Hypothalamus (tissue), 51 donors: ENCODE measurements around the gene STOML1.
"Not testable (repeated sequence)": the region's sequence is repeated elsewhere in the genome, so short reads cannot be mapped to it uniquely, and the experiment has no call there.

Experiments used
- DNase-seq, 51 donors: peaks; one replicate each; lab custom pipeline; 2025; lab: John Stamatoyannopoulos, UW

Gene STOML1

DNA sequence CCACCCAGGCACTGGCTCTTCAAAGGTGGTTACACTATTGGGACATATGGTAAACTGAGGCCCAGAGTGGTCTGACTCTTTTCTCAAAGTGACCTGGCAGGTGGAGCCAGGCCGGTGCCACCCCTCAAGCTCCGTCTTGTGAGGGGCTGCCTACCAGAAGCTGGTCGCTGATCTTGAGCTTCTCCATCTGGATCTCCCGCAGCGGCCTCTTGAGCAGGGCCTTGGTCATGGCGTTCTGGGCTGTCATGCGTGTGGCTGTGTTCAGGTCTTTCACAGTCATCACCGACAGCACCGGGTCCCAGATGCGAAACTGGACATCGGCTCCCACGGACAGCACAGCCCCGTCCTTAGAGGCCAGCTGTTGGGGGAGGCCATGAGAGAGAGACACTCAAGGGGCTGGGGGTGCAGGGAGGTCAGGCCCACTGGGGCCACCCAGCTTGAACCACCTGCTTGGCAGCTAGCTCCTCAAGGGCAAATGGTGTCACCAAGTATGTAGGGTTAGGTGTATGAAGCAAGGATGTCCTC, 3.6 kb downstream of the STOML1 start:
- no peak for DNase-seq

DNA sequence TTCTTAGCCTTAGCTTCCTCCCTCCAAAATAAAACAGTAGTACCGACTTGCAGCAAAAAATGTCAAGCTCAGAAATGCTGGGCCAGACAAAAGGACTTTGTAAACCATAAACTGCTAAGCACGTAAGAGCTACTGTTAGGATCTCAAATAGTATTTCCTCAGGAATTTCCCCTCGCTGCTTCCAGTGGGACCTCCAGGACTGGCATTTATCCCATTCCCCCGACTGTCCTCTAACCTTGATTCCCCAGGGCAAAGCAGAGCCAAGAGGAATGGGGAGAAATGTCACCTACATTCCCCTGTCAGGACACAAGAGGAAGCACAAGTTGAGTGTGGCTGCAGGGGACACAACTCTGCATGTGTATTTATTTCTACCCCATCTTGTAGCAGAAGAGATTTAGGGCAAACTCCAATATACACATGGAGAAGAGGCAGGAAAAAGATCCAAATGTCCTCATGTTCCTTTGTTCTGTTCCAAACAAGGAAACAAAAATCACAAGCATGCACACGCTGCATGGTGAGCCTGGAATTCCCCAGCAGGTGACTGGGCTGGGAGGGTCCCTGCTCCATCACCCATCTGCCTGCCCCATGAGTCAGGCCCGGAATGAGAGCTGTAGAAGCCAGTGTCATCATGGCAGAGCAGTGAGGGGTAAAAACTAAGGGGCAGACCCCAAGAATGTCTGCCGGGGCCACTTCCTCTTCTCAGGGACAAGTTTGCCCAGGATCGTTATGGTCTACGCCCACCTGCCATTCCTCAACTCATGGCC, 4.2 kb downstream of the STOML1 start:
- no peak for DNase-seq

DNA sequence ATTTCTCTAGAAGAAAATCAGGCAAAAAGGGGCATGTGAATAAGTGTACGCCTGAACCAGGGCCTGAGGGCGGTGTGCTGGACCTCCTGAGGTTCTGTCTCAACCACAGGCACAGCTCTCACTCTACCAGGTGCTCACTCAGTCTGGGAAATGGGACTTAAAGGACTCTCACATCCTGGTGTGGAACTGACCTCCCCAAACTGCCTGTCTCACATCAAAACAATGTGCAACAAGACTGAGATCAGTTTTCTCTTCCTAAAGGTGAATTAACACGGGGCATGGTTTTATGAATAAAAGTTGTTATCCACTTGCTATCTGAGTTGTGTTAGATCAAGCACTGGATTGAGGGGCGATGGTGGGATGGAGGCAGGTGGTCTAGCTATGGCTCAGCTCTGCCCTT, 4.8 kb downstream of the STOML1 start:
- no peak for DNase-seq

DNA sequence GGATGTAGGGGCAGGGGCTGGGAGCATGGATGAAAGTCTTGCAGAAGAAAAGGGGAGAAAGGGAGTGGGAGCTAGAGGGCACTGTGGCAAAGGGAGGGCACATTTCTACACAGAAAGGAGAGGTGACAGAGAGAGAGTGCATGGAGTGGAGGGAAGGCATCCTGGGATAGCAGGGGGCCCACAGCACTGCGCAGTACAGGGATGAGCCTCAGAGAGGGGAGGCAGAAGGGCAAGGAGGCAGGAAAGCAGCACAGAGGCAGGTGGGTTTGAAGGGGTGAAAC, 5.4 kb downstream of the STOML1 start:
- DNase-seq = no peak

DNA sequence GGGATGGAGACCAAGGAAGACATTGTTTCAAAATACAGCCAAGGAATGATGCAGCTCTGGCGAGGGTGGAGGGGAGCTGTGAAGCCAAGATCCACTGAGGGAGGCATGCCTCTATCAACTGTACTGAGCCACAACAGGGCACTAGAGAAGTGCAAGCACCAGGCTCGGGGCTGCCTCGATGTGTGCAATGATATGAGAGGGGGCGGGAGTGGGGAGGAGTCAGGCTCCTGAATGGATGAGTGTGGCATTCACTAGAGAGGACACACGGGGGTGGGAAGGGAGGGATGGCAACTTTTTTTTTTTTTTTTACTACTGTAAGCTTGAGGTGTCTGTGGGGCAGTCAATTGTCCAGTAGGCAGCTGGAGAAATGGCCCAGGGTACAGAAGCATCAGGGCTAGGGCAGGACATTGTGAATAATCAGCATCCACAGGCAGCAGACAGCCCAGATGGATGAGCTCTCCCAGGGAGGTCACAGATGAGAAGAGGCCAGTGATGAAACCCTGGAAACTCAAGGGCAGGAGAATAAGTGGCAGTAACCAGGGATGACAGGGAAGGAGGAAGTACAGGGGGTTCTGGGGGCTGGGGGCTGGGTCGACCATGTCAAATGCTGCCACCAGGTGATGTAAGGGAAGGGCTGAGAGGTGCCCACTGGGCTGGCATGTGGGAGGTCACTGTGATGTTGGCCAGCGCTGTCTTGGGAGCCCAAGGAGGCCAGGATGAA, 5.9 kb downstream of the STOML1 start:
- DNase-seq = peak in 1 of 51 donors; percentile 15

DNA sequence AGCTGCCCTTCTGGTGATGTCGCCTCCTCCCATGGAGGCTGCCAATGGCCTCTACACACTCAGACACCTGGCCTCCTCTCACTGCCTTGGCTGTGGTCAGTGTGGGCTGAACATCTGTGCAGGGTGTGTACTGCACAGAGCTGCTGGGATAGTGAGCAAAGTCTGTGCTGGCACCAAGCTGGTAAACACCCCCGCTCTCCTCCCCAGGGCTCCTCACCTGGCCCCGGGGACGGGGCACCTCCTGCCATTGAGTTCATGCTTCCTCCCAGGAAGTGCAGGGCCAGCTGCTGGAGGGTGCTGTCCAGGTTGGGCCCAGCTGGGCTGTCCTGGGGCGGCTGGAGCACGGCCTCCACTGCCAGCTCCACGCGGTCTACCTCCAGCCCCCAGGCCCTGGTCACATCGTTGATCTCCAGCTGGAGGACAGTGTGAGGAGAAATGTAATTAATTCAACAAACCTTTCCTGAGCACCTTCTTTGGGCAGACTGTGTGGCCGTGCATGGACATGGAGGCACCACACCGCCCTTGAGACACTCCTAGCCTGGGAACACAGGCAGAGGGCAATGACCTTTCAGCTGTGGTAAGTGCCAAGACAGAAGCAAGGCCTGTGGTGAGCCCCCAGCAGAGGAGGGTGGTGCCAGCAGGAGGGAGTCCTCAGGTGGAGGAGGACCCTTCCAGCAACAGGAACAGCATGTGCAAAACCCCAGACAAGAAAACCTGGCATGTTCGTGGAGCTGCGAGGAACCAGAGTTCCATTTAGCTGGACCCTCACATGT, 6.8 kb downstream of the STOML1 start:
- DNase-seq = no peak

DNA sequence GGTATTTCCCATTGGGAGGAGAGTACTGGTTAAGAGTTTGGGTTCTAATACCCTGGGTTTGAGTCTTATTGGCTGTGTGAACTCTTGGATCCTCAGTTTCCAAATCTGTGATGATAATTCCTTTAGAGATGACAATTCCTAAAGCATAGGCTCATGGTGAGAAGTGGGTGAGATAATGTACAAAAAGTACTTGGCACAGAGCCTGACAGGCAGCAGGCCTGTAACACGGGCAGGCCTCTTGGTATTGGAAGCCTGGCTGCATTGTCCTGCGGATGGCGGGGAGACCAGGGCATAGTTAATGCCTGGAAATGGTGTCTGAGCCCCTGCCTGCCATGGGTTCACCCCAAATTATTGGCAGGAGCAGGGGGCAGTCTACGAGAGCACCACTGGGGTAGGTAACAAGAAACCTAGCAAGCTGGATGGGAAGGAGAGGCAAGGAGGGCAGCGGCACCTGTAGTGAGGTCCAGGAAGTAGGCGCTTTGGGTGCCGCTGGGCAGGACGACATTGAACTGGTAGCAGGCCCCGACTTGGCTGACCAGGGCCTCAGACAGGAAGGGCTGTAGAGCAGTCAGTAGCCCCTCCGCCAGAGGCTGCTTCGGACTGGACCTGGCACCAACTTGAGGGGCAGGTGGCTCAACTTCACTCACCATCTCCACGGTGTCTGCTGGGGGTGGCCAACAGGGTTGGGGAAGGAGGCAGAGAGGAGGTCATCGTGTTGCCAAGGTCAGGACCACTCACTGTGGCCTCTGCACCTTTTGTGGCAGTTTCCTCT, 7.7 kb downstream of the STOML1 start:
- DNase-seq = no peak

DNA sequence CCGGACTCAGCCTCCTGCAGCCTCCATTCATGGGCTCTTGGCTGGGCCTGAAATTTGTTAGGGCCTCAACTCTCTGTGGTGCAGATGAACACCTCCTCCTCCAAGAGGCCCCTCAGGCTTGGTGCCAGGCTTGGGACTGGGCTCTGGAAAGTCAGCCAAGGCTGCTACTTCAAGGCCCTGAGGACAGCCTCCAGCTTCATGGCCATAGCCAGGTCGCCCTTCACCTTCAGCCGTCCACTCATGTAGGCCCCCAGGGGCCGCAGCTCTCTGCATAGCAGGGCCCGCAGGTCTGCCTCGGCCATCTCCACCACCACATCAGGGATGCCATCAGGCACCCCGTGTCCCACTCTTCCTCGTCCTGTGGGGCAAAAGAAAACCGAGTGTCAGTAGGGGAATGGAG, 8.3 kb downstream of the STOML1 start:
- DNase-seq = no peak

DNA sequence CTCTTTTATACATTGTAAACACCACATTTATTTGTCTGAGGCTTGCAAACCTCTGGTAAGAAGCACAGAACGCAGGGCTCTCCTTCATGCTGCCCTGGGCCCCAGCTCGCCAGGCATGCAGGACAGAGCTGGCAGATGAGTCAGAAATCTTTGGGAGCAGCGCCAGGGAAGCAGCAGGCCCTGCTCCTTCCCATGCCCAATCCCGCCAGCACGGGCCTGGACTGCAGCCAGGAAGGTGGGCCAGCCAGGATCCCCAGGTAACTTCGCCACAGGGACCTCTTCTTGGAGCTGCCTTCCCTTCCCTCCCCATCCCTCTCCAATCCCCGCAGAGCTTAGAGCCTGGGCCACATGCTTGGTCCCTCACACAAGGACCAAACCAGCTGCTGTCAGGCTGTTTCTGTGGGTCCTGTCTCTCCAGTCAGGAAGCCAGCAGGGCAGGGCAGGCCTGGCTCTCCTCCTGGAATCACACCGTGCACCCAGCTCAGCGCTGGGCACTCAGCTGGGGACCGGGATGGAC, 8.8 kb downstream of the STOML1 start:
- peak in 6 of 51 donors; percentile 28 to 58 (median 38) for DNase-seq

DNA sequence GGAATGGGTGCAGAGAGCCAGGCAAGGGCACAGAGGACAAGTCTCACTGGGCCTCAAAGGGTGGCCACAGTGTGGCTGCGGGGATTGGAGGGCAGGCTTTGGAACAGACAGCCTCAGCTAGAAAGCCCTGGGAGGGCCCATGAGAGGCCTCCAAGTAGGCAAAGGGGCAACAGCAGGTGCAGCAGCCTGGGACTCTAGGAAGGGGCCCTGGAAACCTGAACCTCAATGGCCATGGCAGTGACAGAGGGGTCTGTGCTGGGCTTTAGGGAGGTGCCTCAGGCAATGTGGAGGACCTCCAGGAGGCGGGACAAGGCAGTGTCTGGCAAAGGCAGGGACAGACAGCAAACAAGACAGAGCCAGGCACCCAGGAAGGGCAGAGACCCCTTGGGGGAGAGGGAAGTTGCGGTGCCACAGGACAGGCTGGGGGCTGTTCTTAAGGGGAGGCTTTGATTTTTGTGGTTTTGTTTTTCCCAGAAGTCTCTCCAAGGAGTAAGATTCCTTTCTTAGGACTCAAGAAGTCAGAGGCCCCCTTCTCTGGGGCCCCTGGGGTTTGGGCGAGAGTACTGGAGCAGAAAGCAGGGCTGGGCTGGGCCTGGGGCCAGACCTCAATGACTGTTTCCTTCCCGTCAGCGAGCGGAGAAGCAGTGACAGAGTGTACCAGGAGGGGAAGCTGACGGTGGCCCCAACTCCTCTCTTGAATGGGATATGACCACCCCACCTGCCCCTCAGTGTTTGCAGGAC, 9.7 kb downstream of the STOML1 start:
- DNase-seq = peak in 38 of 51 donors; percentile 12 to 83 (median 60)

DNA sequence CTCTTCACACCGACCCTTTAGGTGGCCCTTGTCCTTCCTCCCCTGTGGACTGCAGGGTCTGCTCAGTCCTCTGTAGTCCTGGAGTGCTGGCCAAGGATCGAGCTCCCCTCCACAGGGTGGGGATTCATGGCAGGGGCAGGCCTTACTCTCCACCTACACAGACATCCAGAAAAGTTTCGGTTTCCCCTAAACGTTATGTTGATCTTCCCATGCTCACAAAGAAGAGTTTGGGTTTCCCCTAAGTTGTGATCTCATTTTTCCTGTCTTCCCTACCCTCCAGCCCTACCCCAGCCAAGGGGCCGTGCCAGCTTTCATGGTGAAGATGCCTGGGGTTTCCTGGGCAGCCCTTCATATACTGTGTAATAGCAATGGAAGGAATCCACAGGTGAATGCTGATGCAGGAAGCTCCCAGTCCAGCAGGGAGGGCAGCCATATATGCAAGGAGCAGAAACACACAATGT, 10.3 kb downstream of the STOML1 start:
- no peak for DNase-seq

DNA sequence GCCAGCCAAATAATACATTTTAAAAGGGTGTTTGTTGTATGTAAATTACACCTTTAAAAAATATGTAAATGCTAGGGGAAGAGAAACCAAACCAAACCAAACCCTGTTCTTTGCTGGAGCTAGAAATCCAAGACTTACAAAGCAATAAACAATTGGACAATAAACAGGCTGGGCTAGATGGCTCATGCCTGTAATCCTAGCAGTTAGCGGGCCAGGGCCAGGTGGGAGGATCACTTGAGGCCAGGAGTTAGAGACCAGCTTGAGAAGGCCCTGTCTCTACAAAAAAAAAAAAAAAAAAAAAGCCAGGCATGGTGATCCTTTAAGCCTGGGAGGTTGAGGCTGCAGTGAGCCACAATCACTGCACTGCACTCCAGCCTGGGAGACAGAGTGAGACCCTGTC, 12.5 kb downstream of the STOML1 start:
- no peak for DNase-seq

DNA sequence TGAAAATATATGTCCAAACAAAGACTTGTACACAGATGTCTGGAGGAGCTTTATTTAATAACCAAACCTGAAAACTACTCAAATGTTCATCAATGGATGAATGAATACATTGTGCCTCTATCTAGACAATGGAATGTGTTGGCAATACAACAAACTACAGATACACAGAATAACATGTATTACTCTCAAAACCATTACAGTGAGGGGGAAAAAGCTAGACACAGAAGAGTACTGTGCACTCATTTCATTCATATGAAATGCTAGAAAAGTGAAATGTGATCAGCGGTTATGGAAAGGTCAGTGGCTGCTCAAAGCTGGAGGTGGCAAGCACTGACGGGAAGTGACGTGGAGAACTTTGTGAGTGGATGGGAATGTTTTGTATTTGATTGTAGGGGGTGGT, 13.2 kb downstream of the STOML1 start:
- DNase-seq = no peak

DNA sequence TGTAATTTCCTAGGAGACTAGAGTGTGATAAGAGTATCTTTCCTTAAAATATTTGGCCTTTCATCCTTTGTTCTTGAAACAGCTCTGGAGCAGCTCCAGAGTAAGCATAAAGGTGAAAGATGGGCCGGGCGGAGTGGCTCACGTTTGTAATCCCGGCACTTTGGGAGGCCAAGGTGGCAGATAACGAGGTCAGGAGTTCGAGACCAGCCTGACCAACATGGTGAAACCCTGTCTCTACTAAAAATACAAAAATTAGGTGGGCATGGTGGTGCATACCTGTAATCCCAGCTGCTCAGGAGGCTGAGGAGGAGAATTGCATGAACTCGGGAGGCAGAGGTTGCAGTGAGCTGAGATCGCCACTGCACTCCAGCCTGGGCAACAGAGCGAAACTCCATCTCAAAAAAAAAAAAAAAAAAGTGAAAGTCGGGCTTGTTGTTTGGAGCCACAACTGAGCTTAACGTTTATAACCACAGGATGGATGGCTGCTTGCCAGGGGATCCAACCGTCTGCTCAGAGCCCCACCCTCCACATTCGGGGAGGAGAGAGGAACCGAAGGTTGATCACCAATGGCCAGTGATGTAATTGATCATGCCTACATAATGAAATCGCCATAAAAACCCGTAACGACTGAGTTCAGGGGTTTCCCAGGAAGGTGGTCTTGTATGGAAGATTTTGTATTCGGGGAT, 16.5 kb downstream of the STOML1 start:
- DNase-seq = not testable (repeated sequence)

DNA sequence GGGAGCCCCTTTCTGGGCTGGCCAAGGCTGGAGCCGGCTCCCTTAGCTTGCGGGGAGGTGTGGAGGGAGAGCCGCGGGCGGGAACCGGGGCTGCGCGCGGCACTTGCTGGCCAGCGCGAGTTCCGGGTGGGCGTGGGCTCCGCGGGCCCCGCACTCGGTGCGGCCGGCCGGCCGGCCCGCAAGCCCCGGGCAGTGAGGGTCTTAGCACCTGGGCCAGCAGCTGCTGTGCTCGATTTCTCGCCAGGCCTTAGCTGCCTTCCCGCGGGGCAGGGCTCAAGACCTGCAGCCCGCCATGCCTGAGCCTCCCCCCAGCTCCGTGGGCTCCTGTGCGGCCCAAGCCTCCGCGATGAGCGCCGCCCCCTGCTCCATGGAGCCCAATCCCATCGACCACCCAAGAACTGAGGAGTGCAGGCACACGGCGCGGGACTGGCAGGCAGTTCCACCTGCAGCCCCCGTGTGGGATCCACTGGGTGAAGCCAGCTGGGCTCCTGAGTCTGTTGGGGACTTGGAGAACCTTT, 18.4 kb downstream of the STOML1 start:
- not testable (repeated sequence) for DNase-seq

DNA sequence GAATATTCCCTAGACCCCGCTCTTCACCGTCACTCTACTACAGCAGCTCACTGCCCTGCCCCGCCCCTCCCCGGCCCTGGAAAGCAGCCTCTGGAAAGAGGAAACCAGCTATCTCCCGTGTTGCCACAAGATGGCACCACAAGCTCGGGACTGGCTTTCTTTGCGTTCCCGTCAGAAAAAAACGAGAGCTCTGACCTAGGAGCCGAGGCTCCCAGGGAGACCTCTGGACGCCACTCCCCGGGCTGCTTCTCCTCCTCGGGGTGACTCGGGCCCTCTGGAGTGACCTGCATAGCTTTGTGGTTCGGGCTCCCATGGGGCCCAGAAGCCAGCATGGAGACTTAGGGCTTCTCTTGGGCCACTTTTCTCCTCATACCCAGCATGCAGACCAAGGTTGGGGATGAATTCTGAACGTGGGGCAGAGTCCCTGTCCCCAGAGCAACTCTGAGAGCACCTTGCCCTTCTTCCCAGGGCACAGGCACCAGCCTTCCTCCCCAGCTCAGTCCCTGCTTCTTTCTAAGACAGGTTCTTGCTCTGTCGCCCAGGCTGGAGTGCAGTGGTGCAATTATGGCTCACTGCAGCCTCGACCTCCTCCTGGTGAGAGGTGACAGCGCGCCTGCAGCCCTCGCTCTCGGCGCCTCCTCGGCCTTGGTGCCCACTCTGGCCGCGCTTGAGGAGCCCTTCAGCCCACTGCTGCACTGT, 19.0 kb downstream of the STOML1 start:
- peak in 45 of 51 donors; percentile 12 to 82 (median 57) for DNase-seq

DNA sequence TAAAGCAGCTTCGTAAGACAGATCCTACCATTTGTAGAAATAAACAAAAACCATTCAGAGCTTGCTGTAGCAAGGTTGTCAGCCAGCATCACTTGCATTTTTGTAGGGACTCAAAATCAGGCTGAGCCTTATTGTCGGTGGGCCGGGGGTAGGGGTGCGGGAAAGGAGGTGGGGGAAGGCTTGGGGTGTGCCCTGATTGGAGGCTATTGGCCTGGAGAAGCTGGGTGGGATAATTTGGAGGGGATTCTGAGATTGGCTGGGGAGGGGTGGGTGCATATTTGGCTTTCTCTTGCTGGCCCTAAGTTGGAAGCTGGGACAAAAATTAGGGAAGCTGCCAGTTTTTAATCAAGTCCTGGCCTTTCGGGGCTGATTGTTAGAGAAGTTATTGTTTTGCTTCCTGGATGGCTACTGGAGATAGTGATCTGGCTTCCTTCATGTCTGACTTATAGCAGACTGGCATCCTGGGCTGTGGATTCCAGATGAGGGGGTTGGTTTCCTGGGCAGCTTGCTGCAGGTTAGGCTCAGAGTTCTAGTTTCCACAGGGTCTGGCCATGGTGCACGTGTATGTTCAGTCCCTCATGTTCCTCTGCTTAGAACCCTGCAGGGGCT, 22.8 kb downstream of the STOML1 start:
- DNase-seq = no peak

DNA sequence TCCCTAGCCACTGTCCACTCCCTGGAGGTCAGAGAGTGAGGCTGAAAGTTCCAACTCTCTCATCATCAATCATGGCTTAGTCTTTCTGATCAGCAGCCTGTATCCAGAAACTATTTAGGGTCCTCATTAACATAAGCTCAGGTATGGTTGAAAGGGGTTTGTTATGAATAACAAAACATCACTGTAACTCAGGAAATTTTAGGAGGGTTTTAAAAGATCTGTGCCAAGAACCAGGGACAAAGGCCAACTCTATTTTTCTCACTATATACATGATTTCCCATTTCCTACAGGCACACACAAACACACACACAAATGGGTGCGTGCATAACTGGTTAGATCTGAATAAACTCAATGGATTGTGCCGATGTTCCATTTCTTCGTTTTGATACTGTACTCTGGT, 23.6 kb downstream of the STOML1 start:
- DNase-seq = no peak
